H9 (cell line): ENCODE results near the gene SEL1L2. TPM values are rescaled to one million over a fixed set of nuclear protein-coding genes. Genes with fewer than 3 reads are reported as not detected.

ENCODE experiments used
- DNase-seq: peaks from one replicate; pipeline ENCODE4 v3.0.0-alpha.2; 2017
- H2AFZ ChIP-seq: one replicate; pipeline ENCODE4 v1.6.1; 2013; ENCODE audit warnings: mild to moderate bottlenecking, low read length, control low read depth, moderate library complexity
- H2AK5ac ChIP-seq: 2 replicates; pipeline ENCODE4 v1.6.1; 2013; ENCODE audit warnings: low read length, control low read depth, mixed read lengths; ENCODE audit not compliant: insufficient read length
- H2BK120ac ChIP-seq: one replicate; pipeline ENCODE4 v1.6.1; 2013; ENCODE audit warnings: low read depth, mild to moderate bottlenecking, low read length, control low read depth, inconsistent platforms; ENCODE audit not compliant: poor library complexity, severe bottlenecking
- H2BK12ac ChIP-seq: 2 replicates; pipeline ENCODE4 v1.6.1; 2013; ENCODE audit warnings: low read length, control low read depth, mixed read lengths, low read depth; ENCODE audit not compliant: insufficient read length
- H2BK15ac ChIP-seq: 2 replicates; pipeline ENCODE4 v1.6.1; 2013; ENCODE audit warnings: low read depth, low read length, control low read depth
- H2BK20ac ChIP-seq: one replicate; pipeline ENCODE4 v1.6.1; 2013; ENCODE audit warnings: low read depth, mild to moderate bottlenecking, low read length, control low read depth, inconsistent platforms; ENCODE audit not compliant: poor library complexity, severe bottlenecking
- H2BK5ac ChIP-seq: 2 replicates; pipeline ENCODE4 v1.6.1; 2013; ENCODE audit warnings: low read length, control low read depth, mixed read lengths; ENCODE audit not compliant: insufficient read length
- H3K14ac ChIP-seq: 2 replicates; pipeline ENCODE4 v1.6.1; 2013; ENCODE audit warnings: low read length, control low read depth; ENCODE audit not compliant: insufficient read depth
- H3K18ac ChIP-seq: 2 replicates; pipeline ENCODE4 v1.6.1; 2013; ENCODE audit warnings: low read depth, mild to moderate bottlenecking, mixed read lengths, low read length, control low read depth; ENCODE audit not compliant: insufficient read length
- H3K23ac ChIP-seq: 2 replicates; pipeline ENCODE4 v1.6.1; 2013; ENCODE audit warnings: low read length, control low read depth, mixed read lengths, low read depth; ENCODE audit not compliant: insufficient read length
- H3K23me2 ChIP-seq: 2 replicates; pipeline ENCODE4 v1.6.1; 2013; ENCODE audit warnings: low read depth, mild to moderate bottlenecking, mixed read lengths, low read length, control low read depth; ENCODE audit not compliant: insufficient read length, poor library complexity, severe bottlenecking
- H3K27ac ChIP-seq: 2 replicates; pipeline ENCODE4 v1.5.1; 2013; ENCODE audit warnings: low read length, control low read depth, mixed read lengths, low read depth; ENCODE audit not compliant: insufficient read length
- H3K27me3 ChIP-seq: 2 replicates; pipeline ENCODE4 v1.6.1; 2013; ENCODE audit warnings: low read length, control low read depth, inconsistent platforms; ENCODE audit not compliant: insufficient read depth
- H3K4ac ChIP-seq: 2 replicates; pipeline ENCODE4 v1.6.1; 2013; ENCODE audit warnings: low read depth, mild to moderate bottlenecking, control low read depth, inconsistent platforms, low read length, moderate library complexity
- H3K4me1 ChIP-seq: 2 replicates; pipeline ENCODE4 v1.6.1; 2013; ENCODE audit warnings: low read length, control low read depth, inconsistent platforms; ENCODE audit not compliant: insufficient read depth
- H3K4me2 ChIP-seq: 2 replicates; pipeline ENCODE4 v1.6.1; 2013; ENCODE audit warnings: low read length, control low read depth, mixed read lengths; ENCODE audit not compliant: insufficient read length, insufficient read depth
- H3K56ac ChIP-seq: 2 replicates; pipeline ENCODE4 v1.6.1; 2013; ENCODE audit warnings: low read depth, mild to moderate bottlenecking, mixed read lengths, low read length, control low read depth; ENCODE audit not compliant: insufficient read length
- H3K79me1 ChIP-seq: 2 replicates; pipeline ENCODE4 v1.6.1; 2013; ENCODE audit warnings: low read depth, mild to moderate bottlenecking, moderate library complexity, low read length, control low read depth, inconsistent platforms; ENCODE audit not compliant: insufficient read depth, poor library complexity, severe bottlenecking
- H3K79me2 ChIP-seq: 2 replicates; pipeline ENCODE4 v1.6.1; 2013; ENCODE audit warnings: low read length, control low read depth, inconsistent platforms; ENCODE audit not compliant: insufficient read depth
- H3K9ac ChIP-seq: 2 replicates; pipeline ENCODE4 v1.6.1; 2013; ENCODE audit warnings: low read length, control low read depth, mixed read lengths; ENCODE audit not compliant: insufficient read length; ENCODE audit errors: extremely low read depth
- H3K9me3 ChIP-seq: one replicate; pipeline ENCODE4 v1.6.1; 2013; ENCODE audit warnings: low read depth, low read length, inconsistent platforms; ENCODE audit not compliant: control insufficient read depth
- H3T11ph ChIP-seq: one replicate; pipeline ENCODE4 v1.6.1; 2013; ENCODE audit warnings: mild to moderate bottlenecking, low read length, control low read depth, inconsistent platforms
- H4K20me1 ChIP-seq: one replicate; pipeline ENCODE4 v1.6.1; 2013; ENCODE audit not compliant: control insufficient read depth, insufficient read length, insufficient read depth
- H4K5ac ChIP-seq: 2 replicates; pipeline ENCODE4 v1.6.1; 2013; ENCODE audit warnings: low read depth, mild to moderate bottlenecking, mixed read lengths, low read length, control low read depth; ENCODE audit not compliant: insufficient read length
- H4K8ac ChIP-seq: replicated peaks from 2 replicates; pipeline ENCODE4 v1.6.1; 2013; ENCODE audit warnings: low read length, control low read depth, mixed read lengths, low read depth; ENCODE audit not compliant: insufficient read length
- H4K91ac ChIP-seq: 2 replicates; pipeline ENCODE4 v1.6.1; 2013; ENCODE audit warnings: low read depth, mild to moderate bottlenecking, moderate library complexity, mixed read lengths, low read length, control low read depth; ENCODE audit not compliant: insufficient read length
- H3K27ac Mint-ChIP-seq, 3 experiments: 2 replicates in 2 of 3; 3 replicates in 1 of 3; pipeline ENCODE4 v1.8.0; 2020 to 2021; ENCODE audit warnings: mixed read lengths in 3 of 3, mild to moderate bottlenecking in 1 of 3, moderate library complexity in 1 of 3
- H3K27me3 Mint-ChIP-seq: 2 replicates; pipeline ENCODE4 v1.8.0; 2021; ENCODE audit warnings: low read depth, mild to moderate bottlenecking, moderate library complexity, mixed read lengths
- H3K36me3 Mint-ChIP-seq, 3 experiments: 2 replicates in 2 of 3; 3 replicates in 1 of 3; pipeline ENCODE4 v1.8.0; 2020 to 2021; ENCODE audit warnings: low read depth in 3 of 3, mixed read lengths in 3 of 3; ENCODE audit not compliant: insufficient read depth in 1 of 3
- H3K4me1 Mint-ChIP-seq, 2 experiments: 2 replicates each; pipeline ENCODE4 v1.8.0; 2020; ENCODE audit warnings: mixed read lengths in 2 of 2
- H3K4me3 Mint-ChIP-seq, 2 experiments: 2 replicates in 1 of 2; 3 replicates in 1 of 2; pipeline ENCODE4 v1.8.0; 2020 to 2021; ENCODE audit warnings: mild to moderate bottlenecking in 2 of 2, mixed read lengths in 2 of 2, moderate library complexity in 1 of 2
- H3K9me3 Mint-ChIP-seq, 2 experiments: 2 replicates in 1 of 2; 3 replicates in 1 of 2; pipeline ENCODE4 v1.8.0; 2020; ENCODE audit warnings: mild to moderate bottlenecking in 2 of 2, mixed read lengths in 2 of 2, moderate library complexity in 1 of 2
- WGBS: extraction: QIAGEN DNeasy Blood & Tissue Kit; methylation state at CpG from one replicate; pipeline ENCODE4 v1.1.7; 2013; ENCODE audit warnings: missing lambda C conversion rate, low lambda C conversion rate, mixed read lengths; ENCODE audit not compliant: insufficient read length; ENCODE audit errors: extremely low coverage; 5-methylcytosine and 5-hydroxymethylcytosine counted together
- total RNA-seq: library from RNA; stranded (reverse); gene quantifications from 2 replicates; pipeline ENCODE4 v1.2.1, GENCODE V29; 2021
- TF ChIP-seq, protein P1 (sequence below): fragments of 200-600 bp; sonication (generic); conservative IDR thresholded peaks from 3 replicates; pipeline ENCODE4 v1.8.0; 2021; ENCODE audit warnings: antibody characterized with exemption, mild to moderate bottlenecking

The SEL1L2 gene
- total RNA-seq, 1 experiment from 2014 or later: not detected

DNA sequence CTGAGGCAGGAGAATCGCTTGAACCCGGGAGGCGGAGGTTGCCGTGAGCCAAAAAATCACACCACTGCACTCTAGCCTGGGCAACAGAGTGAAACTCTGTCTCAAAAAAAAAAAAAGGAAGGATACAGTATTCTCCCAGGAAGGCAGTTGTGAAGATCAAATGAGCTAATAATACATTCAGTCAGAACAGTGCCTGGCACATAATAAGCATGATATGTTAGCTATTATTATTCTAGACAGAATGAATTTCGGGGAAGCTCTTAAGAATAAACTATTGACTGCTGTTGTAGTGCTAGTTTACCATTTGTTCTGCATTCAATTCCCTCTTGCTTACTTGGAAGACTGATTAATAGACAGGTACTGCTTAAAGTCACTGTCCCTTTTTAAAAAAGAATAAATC lies 164.9 kb downstream of the SEL1L2 start:
- no peak overlapping the region for H2AK5ac ChIP-seq
- no peaks in the 10 kb centered on the region for H3K79me2 ChIP-seq
- H3K79me1 ChIP-seq: no peaks in the 10 kb centered on the region
- H2BK120ac ChIP-seq: no peak overlapping the region
- Mint-ChIP-seq H3K36me3 (no peaks in the 10 kb centered on the region; a peak in 1 of 7 replicates), H3K4me3 (no peak overlapping the region), H3K27me3 (no peaks in the 10 kb centered on the region), H3K9me3 (no peaks in the 10 kb centered on the region), H3K27ac (no peak overlapping the region), H3K4me1 (peaks cover 6 to 7% of the 10 kb centered on the region in 2 experiments)
- no peak for DNase-seq
- H2BK5ac ChIP-seq: no peak overlapping the region
- H3K4ac ChIP-seq: no peak overlapping the region
- H3K56ac ChIP-seq: no peak overlapping the region
- no peak overlapping the region for H4K91ac ChIP-seq
- no peak overlapping the region for H4K8ac ChIP-seq
- H3K9me3 ChIP-seq: no peaks in the 10 kb centered on the region
- no peaks in the 10 kb centered on the region for H4K20me1 ChIP-seq
- TF ChIP-seq, protein P1, sequence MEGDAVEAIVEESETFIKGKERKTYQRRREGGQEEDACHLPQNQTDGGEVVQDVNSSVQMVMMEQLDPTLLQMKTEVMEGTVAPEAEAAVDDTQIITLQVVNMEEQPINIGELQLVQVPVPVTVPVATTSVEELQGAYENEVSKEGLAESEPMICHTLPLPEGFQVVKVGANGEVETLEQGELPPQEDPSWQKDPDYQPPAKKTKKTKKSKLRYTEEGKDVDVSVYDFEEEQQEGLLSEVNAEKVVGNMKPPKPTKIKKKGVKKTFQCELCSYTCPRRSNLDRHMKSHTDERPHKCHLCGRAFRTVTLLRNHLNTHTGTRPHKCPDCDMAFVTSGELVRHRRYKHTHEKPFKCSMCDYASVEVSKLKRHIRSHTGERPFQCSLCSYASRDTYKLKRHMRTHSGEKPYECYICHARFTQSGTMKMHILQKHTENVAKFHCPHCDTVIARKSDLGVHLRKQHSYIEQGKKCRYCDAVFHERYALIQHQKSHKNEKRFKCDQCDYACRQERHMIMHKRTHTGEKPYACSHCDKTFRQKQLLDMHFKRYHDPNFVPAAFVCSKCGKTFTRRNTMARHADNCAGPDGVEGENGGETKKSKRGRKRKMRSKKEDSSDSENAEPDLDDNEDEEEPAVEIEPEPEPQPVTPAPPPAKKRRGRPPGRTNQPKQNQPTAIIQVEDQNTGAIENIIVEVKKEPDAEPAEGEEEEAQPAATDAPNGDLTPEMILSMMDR: no peak
- H3K23me2 ChIP-seq: no peaks in the 10 kb centered on the region
- H2BK20ac ChIP-seq: no peak overlapping the region
- H3K4me2 ChIP-seq: no peak overlapping the region
- no peak overlapping the region for H3K27ac ChIP-seq
- H2BK12ac ChIP-seq: no peak overlapping the region
- no CpG with 5 or more reads among the region's 5 CpGs for WGBS
- no peak overlapping the region for H4K5ac ChIP-seq
- no peak overlapping the region for H3K9ac ChIP-seq
- H3T11ph ChIP-seq: no peak overlapping the region
- H3K4me1 ChIP-seq: no peaks in the 10 kb centered on the region
- H2AFZ ChIP-seq: no peak overlapping the region
- H3K27me3 ChIP-seq: no peaks in the 10 kb centered on the region
- H3K23ac ChIP-seq: no peak overlapping the region
- no peak overlapping the region for H3K14ac ChIP-seq
- no peak overlapping the region for H2BK15ac ChIP-seq
- H3K18ac ChIP-seq: no peak overlapping the region
